Thyroid gland (tissue), 4 donors: Measurements from ENCODE around the gene ZNF593. TPM values are rescaled to one million over a fixed set of nuclear protein-coding genes. Genes with fewer than 3 reads are reported as not detected.

Experiments
- DNase-seq, 2 donors: peaks; one replicate each; pipeline ENCODE4 v3.0.0-alpha.2; 2019
- H3K27ac ChIP-seq, 3 donors: fragments of 200-600 bp; sonication (generic); 1 replicate in 2 of 3; 2 replicates in 1 of 3; pipeline ENCODE4 v1.5.1; 2016 to 2019; ENCODE audit warnings: mild to moderate bottlenecking in 1 of 3, moderate library complexity in 1 of 3
- H3K27me3 ChIP-seq: fragments of 200-600 bp; sonication (generic); one replicate; pipeline ENCODE4 v1.5.1; 2019
- H3K36me3 ChIP-seq, 2 donors: fragments of 200-600 bp; sonication (generic); one replicate each; pipeline ENCODE4 v1.5.1; 2016 to 2019
- H3K4me1 ChIP-seq, 2 donors: fragments of 200-600 bp; sonication (generic); one replicate each; pipeline ENCODE4 v1.5.1; 2017 to 2019
- H3K4me3 ChIP-seq, 3 donors: fragments of 200-600 bp; sonication (generic); replicated peaks in 1 of 3; 1 replicate in 2 of 3; 2 replicates in 1 of 3; pipeline ENCODE4 v1.5.1; 2016; ENCODE audit warnings: mild to moderate bottlenecking in 1 of 3
- H3K9me3 ChIP-seq: fragments of 200-600 bp; sonication (generic); one replicate; pipeline ENCODE4 v1.5.1; 2017
- CTCF ChIP-seq, 6 experiments: fragments of 200-600 bp in 3 of 6; fragments of 450-650 bp in 3 of 6; sonication (generic) in 3 of 6; IDR thresholded peaks; one replicate each; pipeline ENCODE4 v1.5.1; 2016 to 2019; ENCODE audit warnings: antibody characterized with exemption in 6 of 6, mild to moderate bottlenecking in 2 of 6, inconsistent platforms in 1 of 6, moderate library complexity in 1 of 6
- POLR2A ChIP-seq, 2 donors: fragments of 450-650 bp; IDR thresholded peaks; one replicate each; pipeline ENCODE4 v1.6.1; 2017; ENCODE audit warnings: antibody characterized with exemption in 2 of 2, mild to moderate bottlenecking in 2 of 2, moderate library complexity in 1 of 2
- WGBS, 2 donors: methylation state at CpG; one replicate each; pipeline ENCODE4 v1.1.5; 2017; 5-methylcytosine and 5-hydroxymethylcytosine counted together
- intact Hi-C: fragments of 100-400 bp; cut with DNase I; formaldehyde crosslinking; loops from one replicate; pipeline ENCODE4 v1.15.1; 2023
- total RNA-seq, 4 donors: library from RNA; depleted of rRNA; stranded (reverse); fragments of >200 nt; gene quantifications; one replicate each; pipeline ENCODE4 v1.2.3, GENCODE V29; 2016

The ZNF593 gene
- total RNA-seq, 4 donors from 2014 or later = 18.3 to 65.8 (median 27.3) TPM

GRCh38 chr1:26125382-26125781, 44.3 kb upstream of the ZNF593 start:
- Histone ChIP-seq H3K36me3 (no peaks in the 10 kb centered on the region), H3K4me3 (no peak overlapping the region), H3K9me3 (no peaks in the 10 kb centered on the region), H3K27ac (peak overlapping the region; percentile 10 to 70 (median 69)), H3K4me1 (peaks cover 59 to 86% of the 10 kb centered on the region in 2 donors), H3K27me3 (no peaks in the 10 kb centered on the region)
- DNase-seq = no peak
- intact Hi-C loops = no loop called here
- TF ChIP-seq CTCF (IDR thresholded peaks at IDR 0.05) = no peak

DNA sequence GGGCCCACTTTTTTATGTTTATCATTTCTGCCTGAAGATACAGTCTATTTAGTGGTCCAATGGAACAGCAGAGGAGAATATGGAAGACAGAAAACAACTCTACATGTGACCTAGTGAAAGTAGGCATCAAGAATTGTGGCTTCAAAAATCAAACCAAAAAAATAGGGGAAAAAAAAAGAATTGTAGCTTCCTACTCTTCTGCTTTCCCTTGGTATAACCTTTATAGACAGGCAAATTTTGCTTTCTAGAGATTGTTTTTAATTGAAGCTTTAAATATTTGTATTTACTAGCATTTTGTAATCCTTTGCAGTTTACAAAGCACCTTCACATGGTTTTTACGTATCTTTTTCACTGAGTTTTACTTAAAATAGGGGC, 43.8 kb upstream of the ZNF593 start:
- DNase-seq = no peak
- H3K27ac ChIP-seq = peak overlapping the region; percentile 69 to 76 (median 70)
- H3K27me3 ChIP-seq = no peaks in the 10 kb centered on the region
- H3K4me1 ChIP-seq = peaks cover 59 to 88% of the 10 kb centered on the region in 2 donors
- H3K9me3 ChIP-seq = no peaks in the 10 kb centered on the region
- WGBS, 2 donors = 75 to 81% methylated on average over 1 of the region's 1 CpG
- intact Hi-C loops = no loop called here
- no peak for TF ChIP-seq CTCF (IDR thresholded peaks at IDR 0.05)
- TF ChIP-seq POLR2A (IDR thresholded peaks at IDR 0.05) = no peak
- H3K36me3 ChIP-seq = no peaks in the 10 kb centered on the region
- H3K4me3 ChIP-seq = no peak overlapping the region

GRCh38 chr1:26126321-26127084, 43.2 kb upstream of the ZNF593 start:
- Histone ChIP-seq H3K4me3 (no peak overlapping the region), H3K27me3 (no peaks in the 10 kb centered on the region), H3K36me3 (no peaks in the 10 kb centered on the region), H3K27ac (peak overlapping the region; percentile 69 to 76 (median 70)), H3K4me1 (peaks cover 53 to 83% of the 10 kb centered on the region in 2 donors), H3K9me3 (no peaks in the 10 kb centered on the region)
- TF ChIP-seq CTCF (IDR thresholded peaks at IDR 0.05) (no peak), POLR2A (IDR thresholded peaks at IDR 0.05) (no peak)
- peak; percentile 35 to 40 for DNase-seq
- intact Hi-C loops = no loop called here
- WGBS, 2 donors = 63 to 66% methylated on average over 9 of the region's 9 CpGs

DNA sequence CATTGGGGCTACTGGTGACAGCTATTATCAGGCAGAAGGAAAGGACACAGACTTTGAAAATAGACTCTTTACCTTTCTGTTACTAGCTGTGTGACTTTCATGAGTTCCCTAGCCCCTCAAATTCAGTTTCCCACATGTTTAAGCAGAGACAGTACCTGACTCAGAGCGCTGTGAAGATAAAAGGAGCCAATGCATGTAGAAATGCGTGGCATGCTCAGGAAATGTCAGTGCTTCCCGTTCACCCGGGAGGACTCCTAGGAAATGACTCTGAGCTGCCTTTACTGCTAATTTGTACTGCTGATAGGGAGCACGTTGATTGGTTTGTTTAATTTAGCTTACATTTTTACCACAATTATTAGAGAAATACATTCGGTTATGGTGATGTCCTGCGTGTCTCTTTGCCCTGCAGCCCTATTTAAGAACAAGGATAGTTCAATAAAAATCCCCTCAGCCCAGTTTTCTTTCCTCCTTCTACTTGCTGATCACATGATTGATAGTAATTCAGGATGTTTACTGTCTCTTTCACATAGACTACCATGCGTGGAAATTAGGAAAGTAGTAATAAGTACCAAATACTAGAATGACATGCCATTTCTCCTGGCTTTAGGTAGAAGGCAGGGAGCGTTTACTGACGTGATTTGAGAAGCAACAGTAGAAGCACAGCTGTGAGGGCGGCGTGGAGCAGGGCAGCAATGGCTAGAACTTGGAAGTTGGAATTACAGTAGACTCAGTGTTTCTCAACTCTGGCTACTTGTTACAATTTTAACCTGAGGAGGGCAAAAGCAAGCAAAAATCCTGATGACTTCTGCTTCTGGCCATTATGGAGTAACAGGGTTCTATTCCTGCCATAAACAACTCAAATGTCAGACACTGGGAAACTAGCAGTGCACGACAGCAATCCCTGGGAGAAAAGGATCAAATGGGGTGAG, 42.2 kb upstream of the ZNF593 start:
- intact Hi-C loops = no loop called here
- 77 to 80% methylated on average over 13 of the region's 13 CpGs for WGBS, 2 donors
- H3K4me1 ChIP-seq = peaks cover 43 to 74% of the 10 kb centered on the region in 2 donors
- H3K4me3 ChIP-seq = no peak overlapping the region
- no peaks in the 10 kb centered on the region for H3K27me3 ChIP-seq
- TF ChIP-seq CTCF (IDR thresholded peaks at IDR 0.05) = no peak
- TF ChIP-seq POLR2A (IDR thresholded peaks at IDR 0.05) = no peak
- no peaks in the 10 kb centered on the region for H3K36me3 ChIP-seq
- H3K27ac ChIP-seq = peak overlapping the region; percentile 69 to 76 (median 70)
- no peak for DNase-seq
- H3K9me3 ChIP-seq = no peaks in the 10 kb centered on the region

DNA sequence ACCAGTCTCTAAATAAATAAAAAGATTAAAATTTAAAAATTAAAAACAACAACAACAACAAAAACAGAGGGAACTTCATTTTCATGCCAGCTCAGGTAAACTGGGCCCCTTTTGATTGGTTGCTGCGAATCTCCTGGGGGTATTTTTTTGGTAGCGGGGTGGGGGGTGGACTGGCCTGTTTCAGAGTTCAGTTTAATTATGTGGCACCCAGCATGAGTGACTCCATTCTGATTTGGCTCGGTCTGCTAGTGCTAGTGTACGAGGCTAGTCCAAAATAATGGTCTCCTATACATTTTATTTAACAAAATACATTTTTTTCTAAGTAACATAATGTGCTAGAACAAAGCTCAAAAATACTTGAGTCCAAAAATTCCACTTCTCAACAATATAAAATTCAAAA, 39.9 kb upstream of the ZNF593 start:
- WGBS, 2 donors = 88 to 96% methylated on average over 4 of the region's 4 CpGs
- intact Hi-C loops = no loop called here
- H3K27me3 ChIP-seq = no peaks in the 10 kb centered on the region
- peak overlapping the region in 2 of 3 donors; percentile 67 to 69 for H3K27ac ChIP-seq
- TF ChIP-seq POLR2A (IDR thresholded peaks at IDR 0.05) = no peak
- no peak for TF ChIP-seq CTCF (IDR thresholded peaks at IDR 0.05)
- H3K9me3 ChIP-seq = no peaks in the 10 kb centered on the region
- no peak for DNase-seq
- peaks cover 29 to 53% of the 10 kb centered on the region in 2 donors for H3K4me1 ChIP-seq
- H3K36me3 ChIP-seq = no peaks in the 10 kb centered on the region
- H3K4me3 ChIP-seq = no peak overlapping the region
